ENCODE results near the gene HSF5. TPM values are rescaled to one million over a fixed set of nuclear protein-coding genes. Genes with fewer than 3 reads are reported as not detected.

The HSF5 gene
- total and polyA plus RNA-seq, 2 donors (not counting 3 experiments of a cell fraction or from before 2014, with no cell fraction given) = 0.03 TPM; not detected in 1

GRCh38 chr17:58384897-58385296, 103.3 kb downstream of the HSF5 start:
- H3K79me2 ChIP-seq (ENCODE audit: control insufficient read depth, insufficient read depth, low read length) = no peaks in the 10 kb centered on the region
- dilution Hi-C loops (cut with MboI; ENCODE audit: extremely low pct_ligation_motif_present, low sequenced_read_pairs) = no loop called here
- H3K4me2 ChIP-seq (ENCODE audit: insufficient read depth, low read length) = no peak overlapping the region
- no peaks in the 10 kb centered on the region for H3K4me1 ChIP-seq (ENCODE audit: control insufficient read depth, extremely low read depth, insufficient read depth, low read length)
- no peaks in the 10 kb centered on the region for H3K36me3 ChIP-seq (ENCODE audit: control insufficient read depth in 2 of 2, extremely low read depth in 1 of 2, insufficient read depth in 2 of 2, low read length in 2 of 2)
- DNase-seq (ENCODE audit: low read depth, low spot score) = no peak
- POLR2A ChIA-PET = no interaction called here
- no peak overlapping the region for H3K27ac ChIP-seq (ENCODE audit: insufficient read depth, low read depth, low read length)
- no peaks in the 10 kb centered on the region for H3K9me3 ChIP-seq (replicated peaks; ENCODE audit: control insufficient read depth, insufficient read depth, low read length)
- H3K9me1 ChIP-seq (replicated peaks; ENCODE audit: control insufficient read depth, extremely low read depth, insufficient read depth, low read length) = no peaks in the 10 kb centered on the region
- no peak overlapping the region for H2AFZ ChIP-seq (ENCODE audit: low read depth, low read length)
- CTCF ChIA-PET = no interaction called here
- H4K20me1 ChIP-seq (replicated peaks; ENCODE audit: control insufficient read depth, extremely low read depth, insufficient read depth, low read length) = no peaks in the 10 kb centered on the region
- H3K9ac ChIP-seq (replicated peaks; ENCODE audit: extremely low read depth, insufficient read depth, low read length) = no peak overlapping the region
- H3K27me3 ChIP-seq (ENCODE audit: control insufficient read depth in 2 of 2, insufficient read depth in 2 of 2, low read length in 2 of 2) = peaks cover 17 to 29% of the 10 kb centered on the region in 2 experiments
- no TSS peak for BruUV-seq (replicated peaks)
- TF ChIP-seq MAX (IDR thresholded peaks at IDR 0.05; ENCODE audit: insufficient read depth, insufficient read length) (no peak), POLR2AphosphoS5 (IDR thresholded peaks at IDR 0.05; ENCODE audit: insufficient read depth, low read depth, low read length) (no peak), FOS (IDR thresholded peaks at IDR 0.05; ENCODE audit: borderline replicate concordance, insufficient read depth, low read length) (no peak), CTCF (IDR thresholded peaks at IDR 0.05; ENCODE audit: extremely low read depth in 1 of 2, insufficient read depth in 1 of 2, low read depth in 1 of 2, low read length in 2 of 2) (no peak), EZH2 (IDR thresholded peaks at IDR 0.05; ENCODE audit: borderline replicate concordance, low read depth, low read length, severe bottlenecking) (no peak), JUN (IDR thresholded peaks at IDR 0.05; ENCODE audit: borderline replicate concordance, insufficient read depth, insufficient read length, low read depth) (no peak), POLR2A (IDR thresholded peaks at IDR 0.05; ENCODE audit: low read depth, low read length) (no peak), GATA2 (IDR thresholded peaks at IDR 0.05; ENCODE audit: insufficient read depth, insufficient read length, low read depth, low read length) (no peak), MYC (IDR thresholded peaks at IDR 0.05; ENCODE audit: low read depth, low read length) (no peak)
- no peak for FAIRE-seq
- intact Hi-C loops (cut with micrococcal nuclease) = no loop called here
- no peak overlapping the region for H3K4me3 ChIP-seq (replicated peaks in 1 of 3; ENCODE audit: insufficient read depth in 1 of 3, low read depth in 1 of 3, low read length in 3 of 3)
